CD4-positive, alpha-beta T cell (primary cell): Measurements from ENCODE around the gene MCTP2. TPM values are rescaled to one million over a fixed set of nuclear protein-coding genes. Genes with fewer than 3 reads are reported as not detected.

Experiments used
- ATAC-seq: fragments of 200-7000 bp; cut with Tn5 transposase; one replicate; pipeline ENCODE4 v1.10.0; 2022; ENCODE audit warnings: mild to moderate bottlenecking; ENCODE audit not compliant: poor library complexity
- CTCF ChIA-PET: fragments of 350-600 bp; sonication (Branson Sonifier 250); formaldehyde crosslinking; loops from one replicate; lab custom pipeline; 2021; ENCODE audit warnings: antibody characterized with exemption, inconsistent platforms; lab: Charles Lee
- POLR2A ChIA-PET: fragments of 350-600 bp; sonication (Branson Sonifier 250); formaldehyde crosslinking; loops from one replicate; lab custom pipeline; 2021; ENCODE audit warnings: antibody characterized with exemption, inconsistent platforms; lab: Charles Lee
- DNase-seq, 14 experiments: peaks; one replicate each; pipeline ENCODE4 v3.0.0-alpha.2; 2013 to 2020; ENCODE audit warnings: mixed read lengths in 2 of 14
- H3K27ac ChIP-seq, 2 donors: one replicate each; pipeline versions ENCODE4 v1.5.1 to v1.7.0; 2013; ENCODE audit warnings: low read length in 2 of 2, low read depth in 1 of 2, mild to moderate bottlenecking in 1 of 2
- H3K27me3 ChIP-seq, 2 experiments: 1 replicate in 1 of 2; 2 replicates in 1 of 2; pipeline versions ENCODE4 v1.6.1 to v1.7.0; 2013; ENCODE audit warnings: low read length in 2 of 2, control low read depth in 1 of 2, mild to moderate bottlenecking in 1 of 2, moderate library complexity in 1 of 2; ENCODE audit not compliant: insufficient read depth in 2 of 2, control insufficient read depth in 1 of 2
- H3K36me3 ChIP-seq: one replicate; pipeline ENCODE4 v1.6.1; 2013; ENCODE audit warnings: low read length, control low read depth; ENCODE audit not compliant: insufficient read depth
- H3K4me1 ChIP-seq: one replicate; pipeline ENCODE4 v1.6.1; 2013; ENCODE audit warnings: low read length, control low read depth; ENCODE audit not compliant: insufficient read depth
- H3K4me3 ChIP-seq: one replicate; pipeline ENCODE4 v1.5.1; 2013; ENCODE audit warnings: mild to moderate bottlenecking, low read length, moderate library complexity
- H3K9me3 ChIP-seq, 2 experiments: 1 replicate in 1 of 2; 2 replicates in 1 of 2; pipeline versions ENCODE4 v1.6.1 to v1.7.0; 2013; ENCODE audit warnings: low read length in 2 of 2, mild to moderate bottlenecking in 2 of 2, control low read depth in 1 of 2, moderate library complexity in 1 of 2; ENCODE audit not compliant: control insufficient read depth in 1 of 2, insufficient read depth in 1 of 2
- H3K27ac Mint-ChIP-seq: one replicate; pipeline ENCODE4 v1.8.0; 2020; ENCODE audit warnings: mixed read lengths
- H3K27me3 Mint-ChIP-seq: one replicate; pipeline ENCODE4 v1.8.0; 2021; ENCODE audit warnings: mixed read lengths
- H3K36me3 Mint-ChIP-seq: one replicate; pipeline ENCODE4 v1.8.0; 2021; ENCODE audit warnings: low read depth, mixed read lengths
- H3K4me1 Mint-ChIP-seq: one replicate; pipeline ENCODE4 v1.8.0; 2021; ENCODE audit warnings: low read depth, mixed read lengths
- H3K4me3 Mint-ChIP-seq: one replicate; pipeline ENCODE4 v1.8.0; 2020; ENCODE audit warnings: mild to moderate bottlenecking, mixed read lengths
- H3K9me3 Mint-ChIP-seq: one replicate; pipeline ENCODE4 v1.8.0; 2020; ENCODE audit warnings: mixed read lengths
- CTCF ChIP-seq: fragments of 200-600 bp; IDR thresholded peaks from one replicate; pipeline ENCODE4 v1.8.0; 2022; ENCODE audit warnings: antibody characterized with exemption, mild to moderate bottlenecking
- intact Hi-C, 2 experiments: fragments of 100-400 bp; cut with DNase I in 1 of 2; cut with micrococcal nuclease in 1 of 2; formaldehyde crosslinking; loops; one replicate each; pipeline versions ENCODE4 v1.15.1 to v1.9.0; 2023 to 2025; cut with DNase I, micrococcal nuclease
- total RNA-seq, 174 experiments: library from RNA in 2 of 174; stranded (reverse) in 2 of 174; gene quantifications; one replicate each; pipeline ENCODE4 v1.2.3 and lab custom pipeline; 2021 to 2026

MCTP2 gene
- total RNA-seq, 2 experiments from 2014 or later = 8.0 to 10.8 TPM

GRCh38 chr15:94287794-94288246, 56.5 kb downstream of the MCTP2 start:
- DNase-seq (peak in 5 of 14 experiments; percentile 13 to 76 (median 64)), ATAC-seq (peak; percentile 61)
- H3K9me3 ChIP-seq = no peaks in the 10 kb centered on the region
- no peak overlapping the region for H3K4me3 ChIP-seq
- TF ChIP-seq CTCF = no peak
- no peaks in the 10 kb centered on the region for H3K36me3 ChIP-seq
- no peak overlapping the region for H3K27ac Mint-ChIP-seq
- H3K36me3 Mint-ChIP-seq = no peaks in the 10 kb centered on the region
- no peaks in the 10 kb centered on the region for H3K27me3 ChIP-seq
- peaks cover 26% of the 10 kb centered on the region for H3K4me1 Mint-ChIP-seq
- H3K27me3 Mint-ChIP-seq = no peaks in the 10 kb centered on the region
- no peaks in the 10 kb centered on the region for H3K9me3 Mint-ChIP-seq
- H3K4me3 Mint-ChIP-seq = no peak overlapping the region
- H3K4me1 ChIP-seq = peaks cover 10% of the 10 kb centered on the region
- H3K27ac ChIP-seq = no peak overlapping the region
- intact Hi-C loops = no loop called here
- ChIA-PET POLR2A (interaction anchor here (3.2 kb wide), 1 partner anchor 57 kb away, joined by 23 read pairs; the partner anchor contains the start of gene MCTP2), CTCF (interaction anchor here (1.5 kb wide), 1 partner anchor 55 kb away, joined by 6 read pairs; no protein-coding TSS in a partner anchor)

GRCh38 chr15:94290730-94291129, 59.4 kb downstream of the MCTP2 start:
- ChIA-PET CTCF (no interaction called here), POLR2A (no interaction called here)
- no peak overlapping the region for H3K4me3 Mint-ChIP-seq
- DNase-seq (no peak), ATAC-seq (no peak)
- Histone ChIP-seq H3K9me3 (no peaks in the 10 kb centered on the region), H3K4me1 (peaks cover 10% of the 10 kb centered on the region), H3K27me3 (no peaks in the 10 kb centered on the region), H3K36me3 (no peaks in the 10 kb centered on the region), H3K27ac (no peak overlapping the region), H3K4me3 (no peak overlapping the region)
- intact Hi-C loops = no loop called here
- no peak overlapping the region for H3K27ac Mint-ChIP-seq
- no peaks in the 10 kb centered on the region for H3K27me3 Mint-ChIP-seq
- no peaks in the 10 kb centered on the region for H3K36me3 Mint-ChIP-seq
- TF ChIP-seq CTCF = no peak
- no peaks in the 10 kb centered on the region for H3K9me3 Mint-ChIP-seq
- H3K4me1 Mint-ChIP-seq = peaks cover 37% of the 10 kb centered on the region

GRCh38 chr15:94293411-94294402, 62.3 kb downstream of the MCTP2 start:
- Histone ChIP-seq H3K36me3 (no peaks in the 10 kb centered on the region), H3K27me3 (no peaks in the 10 kb centered on the region), H3K4me3 (no peak overlapping the region), H3K27ac (no peak overlapping the region), H3K4me1 (no peaks in the 10 kb centered on the region), H3K9me3 (no peaks in the 10 kb centered on the region)
- intact Hi-C loops = no loop called here
- Mint-ChIP-seq H3K9me3 (no peaks in the 10 kb centered on the region), H3K27ac (no peak overlapping the region), H3K4me3 (no peak overlapping the region), H3K36me3 (no peaks in the 10 kb centered on the region), H3K27me3 (no peaks in the 10 kb centered on the region), H3K4me1 (peaks cover 38% of the 10 kb centered on the region)
- peak in 1 of 14 experiments; percentile 16 for DNase-seq
- ATAC-seq = no peak
- CTCF ChIA-PET = no interaction called here
- POLR2A ChIA-PET = no interaction called here
- no peak for TF ChIP-seq CTCF
